Sigmoid colon (tissue), 7 donors: ENCODE results near the gene SSTR1. TPM values are rescaled to one million over a fixed set of nuclear protein-coding genes. Genes with fewer than 3 reads are reported as not detected.

Experiments used
- DNase-seq: peaks from one replicate; pipeline ENCODE4 v3.0.0-alpha.2; 2019
- H3K27ac ChIP-seq, 4 donors: fragments of 200-600 bp; sonication (generic); one replicate each; pipeline ENCODE4 v1.5.1; 2016 to 2019; ENCODE audit warnings: mild to moderate bottlenecking in 1 of 4
- H3K27me3 ChIP-seq, 3 donors: fragments of 200-600 bp; sonication (generic); one replicate each; pipeline ENCODE4 v1.5.1; 2019; ENCODE audit warnings: mild to moderate bottlenecking in 1 of 3
- H3K36me3 ChIP-seq, 4 donors: fragments of 200-600 bp; sonication (generic); one replicate each; pipeline ENCODE4 v1.5.1; 2016 to 2019
- H3K4me1 ChIP-seq, 4 donors: fragments of 200-600 bp; sonication (generic); one replicate each; pipeline ENCODE4 v1.5.1; 2017 to 2019
- H3K4me3 ChIP-seq, 4 donors: fragments of 200-600 bp; sonication (generic); one replicate each; pipeline ENCODE4 v1.5.1; 2017 to 2019; ENCODE audit warnings: mild to moderate bottlenecking in 2 of 4, moderate library complexity in 1 of 4
- H3K9me3 ChIP-seq, 4 donors: fragments of 200-600 bp in 3 of 4; sonication (generic) in 3 of 4; one replicate each; pipeline versions ENCODE4 v1.5.1 to v1.6.1; 2013 to 2019
- CTCF ChIP-seq, 4 experiments: fragments of 450-650 bp in 3 of 4; fragments of 200-600 bp in 1 of 4; IDR thresholded peaks; one replicate each; pipeline ENCODE4 v1.5.1; 2016 to 2019; ENCODE audit warnings: antibody characterized with exemption in 4 of 4, mild to moderate bottlenecking in 3 of 4, moderate library complexity in 2 of 4
- EP300 ChIP-seq, 4 donors: sonication (generic); formaldehyde crosslinking; IDR thresholded peaks; one replicate each; pipeline ENCODE4 v1.6.1; 2017; ENCODE audit warnings: antibody characterized with exemption in 4 of 4
- POLR2A ChIP-seq, 2 donors: fragments of 450-650 bp; IDR thresholded peaks; one replicate each; pipeline ENCODE4 v1.6.1; 2016; ENCODE audit warnings: antibody characterized with exemption in 2 of 2, mild to moderate bottlenecking in 2 of 2, moderate library complexity in 2 of 2
- POLR2AphosphoS5 ChIP-seq, 4 donors: sonication (generic); formaldehyde crosslinking; IDR thresholded peaks; one replicate each; pipeline ENCODE4 v1.6.1; 2017; ENCODE audit warnings: antibody characterized with exemption in 4 of 4
- WGBS, 2 donors: extraction: QIAGEN DNeasy Blood & Tissue Kit; methylation state at CpG; one replicate each; pipeline ENCODE4 v1.1.7; 2013; 5-methylcytosine and 5-hydroxymethylcytosine counted together
- intact Hi-C: fragments of 100-400 bp; cut with DNase I; formaldehyde crosslinking; loops from one replicate; pipeline ENCODE4 v1.15.1; 2023
- polyA plus RNA-seq, 3 donors: library from polyadenylated mRNA; stranded (reverse); fragments of 200-250 nt; gene quantifications; one replicate each; pipeline ENCODE4 v1.2.3, GENCODE V29; 2013
- total RNA-seq, 4 donors: library from RNA; depleted of rRNA; stranded (reverse); fragments of >200 nt; gene quantifications; one replicate each; pipeline ENCODE4 v1.1.0, GENCODE V29; 2016
- donor health status: healthy with polysubstance abuse.
- donor health status: Bipolar disorder and iron deficiency.
- donor health status: healthy.

Gene SSTR1
- total and polyA plus RNA-seq, 7 donors, result under 0.01 to 3.0 (median 1.7) TPM

- DNase-seq, result no peak
- Histone ChIP-seq H3K9me3 (no peaks in the 10 kb centered on the region), H3K27ac (peak overlapping the region in 1 of 4 donors; percentile 27), H3K4me3 (peak overlapping the region in 2 of 4 donors; percentile 33 to 37), H3K36me3 (no peaks in the 10 kb centered on the region), H3K27me3 (peaks cover 14 to 23% (median 19%) of the 10 kb centered on the region in 3 donors), H3K4me1 (peaks cover 0 to 7% (median 0%) of the 10 kb centered on the region in 4 donors)
- 42 to 65% methylated on average over 4 of the region's 4 CpGs for whole genome bisulfite sequencing, 2 donors
- intact Hi-C loops, result no loop called here
- TF ChIP-seq POLR2AphosphoS5 (IDR thresholded peaks at IDR 0.05), result no peak
- TF ChIP-seq POLR2A (IDR thresholded peaks at IDR 0.05), result no peak
- TF ChIP-seq EP300 (IDR thresholded peaks at IDR 0.05), result no peak
- TF ChIP-seq CTCF (IDR thresholded peaks at IDR 0.05), result no peak
These were observed 46.0 kb downstream of the SSTR1 start for GRCh38 chr14:38253676-38254075.

GRCh38 chr14:38254571-38255407, 47.1 kb downstream of the SSTR1 start:
- H3K9me3 ChIP-seq, result no peaks in the 10 kb centered on the region
- no peak for DNase-seq
- H3K36me3 ChIP-seq, result no peaks in the 10 kb centered on the region
- H3K27me3 ChIP-seq, result peaks cover 14 to 23% (median 19%) of the 10 kb centered on the region in 3 donors
- intact Hi-C loops, result no loop called here
- peaks cover 0 to 7% (median 0%) of the 10 kb centered on the region in 4 donors for H3K4me1 ChIP-seq
- H3K4me3 ChIP-seq, result peak overlapping the region; percentile 12 to 37 (median 34)
- WGBS, 2 donors, result 17 to 26% methylated on average over 44 of the region's 44 CpGs
- no peak for TF ChIP-seq POLR2A (IDR thresholded peaks at IDR 0.05)
- TF ChIP-seq CTCF (IDR thresholded peaks at IDR 0.05), result no peak
- TF ChIP-seq POLR2AphosphoS5 (IDR thresholded peaks at IDR 0.05), result no peak
- no peak for TF ChIP-seq EP300 (IDR thresholded peaks at IDR 0.05)
- peak overlapping the region; percentile 47 to 78 (median 57) for H3K27ac ChIP-seq

GRCh38 chr14:38255408-38255672, 47.6 kb downstream of the SSTR1 start:
- peak overlapping the region; percentile 47 to 78 (median 57) for H3K27ac ChIP-seq
- H3K36me3 ChIP-seq, result no peaks in the 10 kb centered on the region
- peak overlapping the region; percentile 12 to 37 (median 34) for H3K4me3 ChIP-seq
- H3K27me3 ChIP-seq, result peaks cover 14 to 23% (median 19%) of the 10 kb centered on the region in 3 donors
- no peaks in the 10 kb centered on the region for H3K9me3 ChIP-seq
- DNase-seq, result no peak
- intact Hi-C loops, result no loop called here
- WGBS, 2 donors, result 3 to 10% methylated on average over 29 of the region's 29 CpGs
- peaks cover 0 to 7% (median 0%) of the 10 kb centered on the region in 4 donors for H3K4me1 ChIP-seq
- TF ChIP-seq CTCF (IDR thresholded peaks at IDR 0.05) (no peak), POLR2AphosphoS5 (IDR thresholded peaks at IDR 0.05) (no peak)

- peak within 1 kb of the TSS; percentile 47 to 78 (median 57) for H3K27ac ChIP-seq
- H3K4me3 ChIP-seq, result peak within 1 kb of the TSS; percentile 12 to 37 (median 34)
- WGBS, 2 donors, result 8 to 21% methylated on average over 68 of the region's 68 CpGs
- peaks cover 0 to 7% (median 0%) of the 10 kb centered on the region in 4 donors for H3K4me1 ChIP-seq
- H3K9me3 ChIP-seq, result no peaks in the 10 kb centered on the region
- intact Hi-C loops, result no loop called here
- H3K27me3 ChIP-seq, result peaks cover 14 to 23% (median 19%) of the 10 kb centered on the region in 3 donors
- TF ChIP-seq EP300 (IDR thresholded peaks at IDR 0.05), result no peak
- peak in 3 of 4 donors; percentile 17 to 37 (median 34) for TF ChIP-seq POLR2AphosphoS5 (IDR thresholded peaks at IDR 0.05)
- H3K36me3 ChIP-seq, result no peaks in the 10 kb centered on the region
- no peak for DNase-seq
These were observed 48.2 kb downstream of the SSTR1 start, which contains the start of gene CLEC14A for GRCh38 chr14:38255673-38256532. Gene CLEC14A (minus strand): TSS chr14:38256093. CDS start chr14:38256022, 71 bp downstream.

GRCh38 chr14:38256533-38256840, 48.8 kb downstream of the SSTR1 start:
- WGBS, 2 donors, result 27 to 32% methylated on average over 5 of the region's 5 CpGs
- Histone ChIP-seq H3K36me3 (no peaks in the 10 kb centered on the region), H3K4me3 (no peak overlapping the region), H3K4me1 (peaks cover 0 to 7% (median 0%) of the 10 kb centered on the region in 4 donors), H3K9me3 (no peaks in the 10 kb centered on the region), H3K27me3 (peaks cover 14 to 23% (median 19%) of the 10 kb centered on the region in 3 donors), H3K27ac (peak overlapping the region in 3 of 4 donors; percentile 10 to 59 (median 21))
- TF ChIP-seq POLR2AphosphoS5 (IDR thresholded peaks at IDR 0.05), result no peak
- no peak for TF ChIP-seq POLR2A (IDR thresholded peaks at IDR 0.05)
- no peak for TF ChIP-seq CTCF (IDR thresholded peaks at IDR 0.05)
- TF ChIP-seq EP300 (IDR thresholded peaks at IDR 0.05), result no peak
- DNase-seq, result no peak
- intact Hi-C loops, result no loop called here
